Raji (cell line): ENCODE results near the gene DEPP1.

Source experiments
- POLR2A ChIP-seq: IDR thresholded peaks from 2 replicates; pipeline ENCODE4 v1.6.1; 2011; ENCODE audit warnings: low read depth, low read length, control low read depth; ENCODE audit not compliant: insufficient read depth

Gene DEPP1

DNA sequence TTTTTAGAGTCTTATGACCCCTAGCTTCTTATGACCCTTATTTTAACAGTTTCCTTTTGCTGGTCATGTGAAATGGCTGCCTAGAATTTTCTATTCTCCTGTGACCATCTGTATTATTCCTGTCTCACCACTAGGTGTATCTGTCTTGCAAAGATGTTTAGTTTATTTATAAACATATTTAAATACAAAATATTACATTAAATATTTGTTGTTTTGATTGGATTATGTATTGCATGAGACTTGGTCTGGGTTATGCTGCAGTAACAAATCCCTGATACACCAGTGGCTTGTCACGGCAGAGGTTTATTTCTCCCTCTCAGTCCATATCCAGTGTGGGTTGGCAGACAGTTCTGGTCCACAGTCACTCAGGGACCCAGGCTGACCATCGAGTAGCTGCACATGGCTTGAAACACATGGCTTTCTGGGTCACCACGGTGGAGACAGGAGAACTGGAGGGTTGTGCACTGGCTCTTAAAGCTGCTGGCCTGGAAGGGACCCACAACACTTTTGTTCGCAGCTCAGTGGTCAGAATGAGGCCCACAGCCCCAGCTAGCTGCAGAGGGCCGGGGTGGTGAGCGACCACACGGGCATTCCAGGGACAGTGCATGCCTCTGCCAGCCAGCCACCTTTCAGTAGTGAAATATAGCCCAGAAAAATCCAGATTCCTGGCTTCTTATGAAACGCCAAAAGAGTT is 11.6 kb downstream of the DEPP1 start:
- no peak for TF ChIP-seq POLR2A

DNA sequence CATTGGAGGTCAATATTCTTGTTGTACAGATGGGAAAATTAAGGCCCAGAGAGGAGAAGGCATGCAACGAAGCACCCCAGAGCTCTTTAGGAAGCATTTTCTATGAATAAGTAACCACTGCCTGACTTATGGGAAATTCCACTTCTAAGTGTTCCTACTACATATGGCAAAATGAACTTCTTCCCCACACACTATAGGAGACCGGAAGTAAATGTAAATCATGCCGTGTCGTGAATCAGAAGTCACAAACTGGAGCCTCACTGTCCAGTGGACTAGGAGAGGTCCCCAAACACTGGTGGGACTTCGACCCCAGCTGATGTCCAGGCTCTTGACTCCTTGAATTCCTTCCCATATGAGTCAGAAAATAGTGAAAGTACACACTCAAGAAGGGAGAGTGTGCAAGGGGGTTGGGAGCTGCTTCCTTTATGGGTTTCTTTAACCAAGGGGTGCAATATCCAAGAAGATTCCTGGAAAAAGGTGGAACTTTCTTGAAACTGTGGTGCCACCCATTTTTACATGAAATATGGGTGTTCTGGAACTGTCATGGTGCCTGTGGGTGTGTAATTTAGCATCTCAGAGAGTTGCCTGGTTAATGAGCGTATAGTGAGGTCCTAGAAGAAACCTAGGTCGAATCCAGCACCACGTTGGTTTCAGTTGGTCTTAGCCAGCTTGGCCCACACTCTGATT is 12.3 kb downstream of the DEPP1 start:
- no peak for TF ChIP-seq POLR2A

GRCh38 chr10:44965651-44966097 is 12.9 kb downstream of the DEPP1 start:
- no peak for TF ChIP-seq POLR2A

DNA sequence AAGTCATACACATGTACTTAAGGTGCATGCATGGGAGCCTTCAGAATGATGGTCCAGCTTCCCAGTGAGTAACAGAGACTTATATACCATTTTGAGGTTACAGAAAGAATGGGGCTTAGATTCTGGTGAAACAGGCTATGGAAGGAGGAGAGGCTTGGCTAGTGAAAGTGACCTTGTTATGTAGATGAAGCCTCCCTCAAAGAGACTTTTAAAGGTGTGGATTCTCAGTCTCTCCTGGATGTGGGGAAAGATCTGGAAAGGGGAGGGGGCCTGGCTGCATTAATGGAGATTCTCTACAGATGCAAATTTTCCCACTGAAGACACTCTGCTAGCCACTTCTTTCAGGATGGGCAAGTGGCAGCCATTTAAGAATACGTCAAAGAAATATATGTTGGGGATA is 13.5 kb downstream of the DEPP1 start:
- no peak for TF ChIP-seq POLR2A

- no peak for TF ChIP-seq POLR2A
Measured at GRCh38 chr10:44963772-44964633, 14.6 kb downstream of the DEPP1 start.

DNA sequence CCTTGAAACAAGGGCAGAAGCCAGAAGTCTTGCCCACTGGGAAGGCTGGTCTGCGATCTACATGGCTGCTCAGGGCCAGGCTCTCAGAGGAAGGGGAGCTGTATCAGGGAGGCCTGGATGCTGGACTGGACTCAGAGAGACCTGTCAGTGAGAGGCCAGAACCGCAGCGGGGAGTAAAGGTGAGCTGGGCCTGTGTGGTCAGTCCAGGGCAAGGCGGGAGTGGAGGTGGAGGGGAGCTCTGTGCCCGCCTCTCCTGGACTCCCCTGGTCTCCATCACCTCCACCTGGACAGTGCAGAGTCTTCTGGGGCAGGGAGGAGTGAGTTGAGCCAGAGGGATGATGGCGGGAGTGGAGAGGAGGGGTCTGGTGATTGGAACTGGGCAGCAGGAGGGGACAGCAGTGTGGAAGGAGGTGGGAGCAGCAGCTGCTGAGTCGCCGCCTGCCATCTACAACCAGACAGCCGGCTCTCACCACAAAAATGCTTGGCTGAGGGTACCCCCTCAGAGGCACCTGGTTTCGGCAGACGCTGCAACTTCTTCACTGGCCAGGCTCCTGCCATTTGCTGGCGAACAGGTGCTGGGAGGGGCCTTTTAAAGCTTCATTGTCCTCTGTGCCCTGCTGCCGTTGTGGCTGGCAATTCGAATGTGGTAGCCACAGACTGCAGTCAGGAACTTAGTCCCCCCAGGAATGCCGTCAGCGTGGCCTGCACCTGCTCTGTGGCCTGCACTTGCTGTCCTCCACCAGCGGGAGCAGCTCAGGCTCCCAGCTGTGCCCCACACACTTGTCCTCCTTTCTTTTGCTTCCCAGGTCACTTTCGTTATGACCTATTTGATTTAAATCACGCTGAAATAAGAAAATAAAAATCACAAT is 15.5 kb downstream of the DEPP1 start:
- TF ChIP-seq POLR2A = no peak

- TF ChIP-seq POLR2A = no peak
Measured at GRCh38 chr10:44961931-44962750, 16.5 kb downstream of the DEPP1 start.

DNA sequence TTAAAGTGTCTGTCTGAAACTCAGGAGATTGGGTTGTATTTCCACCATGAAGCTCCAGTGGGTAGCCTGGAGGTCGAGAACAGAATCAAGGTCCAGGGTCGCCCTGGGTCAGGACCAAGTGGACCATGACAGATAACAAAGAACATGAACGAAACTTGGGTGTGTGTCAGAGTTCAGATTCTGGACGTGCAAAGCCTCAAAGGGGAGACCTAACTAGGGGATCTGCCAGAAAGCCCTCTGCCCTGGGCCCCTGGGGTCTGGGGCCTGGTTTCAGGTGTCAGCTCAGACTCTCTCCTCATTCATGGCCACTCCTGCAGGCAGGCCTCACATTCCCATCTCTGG is 17.4 kb downstream of the DEPP1 start:
- no peak for TF ChIP-seq POLR2A

DNA sequence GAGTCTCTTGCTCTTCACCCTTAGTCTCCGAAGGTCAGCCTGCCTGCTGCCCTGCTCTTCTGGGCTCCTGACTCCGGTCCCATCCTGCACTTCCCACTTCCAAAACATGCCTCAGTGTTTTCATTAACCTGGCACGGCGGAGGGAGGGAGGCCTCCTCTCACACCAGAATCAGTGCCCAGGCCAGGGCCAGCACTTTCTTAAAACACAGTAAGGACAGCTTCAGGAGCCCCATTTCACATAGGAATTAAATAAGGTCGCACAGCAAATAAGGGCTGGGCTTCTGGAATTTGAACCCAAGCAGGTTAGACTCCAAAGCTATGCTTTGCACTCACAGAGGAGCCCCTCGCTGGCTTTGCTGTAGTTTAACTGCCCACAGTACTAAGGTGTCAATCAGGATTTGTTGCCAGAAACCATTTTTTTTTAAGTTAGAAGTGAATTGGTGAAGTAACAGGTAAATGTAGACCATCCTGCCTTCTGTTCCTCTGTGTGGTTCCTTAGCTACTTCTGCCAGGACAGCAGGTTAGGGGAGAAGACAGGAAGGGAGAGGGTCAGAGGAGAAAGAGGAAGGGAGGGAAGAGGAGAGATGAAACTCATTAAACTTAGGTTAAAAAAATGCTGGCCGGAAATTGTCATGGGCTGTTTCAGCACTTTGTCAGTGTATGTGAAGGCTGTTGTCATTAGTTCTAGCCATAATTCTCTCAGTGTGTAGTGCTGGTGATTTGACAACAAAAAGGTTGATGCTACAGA is 18.0 kb downstream of the DEPP1 start:
- no peak for TF ChIP-seq POLR2A

DNA sequence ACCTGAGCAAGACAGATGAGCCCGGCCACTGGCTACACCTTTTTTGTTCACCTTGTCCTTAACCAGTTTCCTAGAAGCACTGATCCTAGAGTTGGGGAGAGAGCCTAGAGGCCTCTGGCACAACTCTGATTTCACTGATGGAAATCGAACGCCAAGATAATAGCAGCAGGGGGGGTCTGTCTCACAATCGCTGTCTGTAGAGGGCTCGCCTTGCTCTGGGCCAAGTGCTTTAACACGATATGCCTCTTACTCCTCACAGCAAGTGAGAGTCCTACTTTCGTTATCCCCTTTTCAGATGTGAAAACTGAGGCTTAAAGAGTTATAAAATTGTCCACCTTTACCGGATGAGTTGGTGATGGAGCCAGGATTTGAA is 18.5 kb downstream of the DEPP1 start:
- no peak for TF ChIP-seq POLR2A

DNA sequence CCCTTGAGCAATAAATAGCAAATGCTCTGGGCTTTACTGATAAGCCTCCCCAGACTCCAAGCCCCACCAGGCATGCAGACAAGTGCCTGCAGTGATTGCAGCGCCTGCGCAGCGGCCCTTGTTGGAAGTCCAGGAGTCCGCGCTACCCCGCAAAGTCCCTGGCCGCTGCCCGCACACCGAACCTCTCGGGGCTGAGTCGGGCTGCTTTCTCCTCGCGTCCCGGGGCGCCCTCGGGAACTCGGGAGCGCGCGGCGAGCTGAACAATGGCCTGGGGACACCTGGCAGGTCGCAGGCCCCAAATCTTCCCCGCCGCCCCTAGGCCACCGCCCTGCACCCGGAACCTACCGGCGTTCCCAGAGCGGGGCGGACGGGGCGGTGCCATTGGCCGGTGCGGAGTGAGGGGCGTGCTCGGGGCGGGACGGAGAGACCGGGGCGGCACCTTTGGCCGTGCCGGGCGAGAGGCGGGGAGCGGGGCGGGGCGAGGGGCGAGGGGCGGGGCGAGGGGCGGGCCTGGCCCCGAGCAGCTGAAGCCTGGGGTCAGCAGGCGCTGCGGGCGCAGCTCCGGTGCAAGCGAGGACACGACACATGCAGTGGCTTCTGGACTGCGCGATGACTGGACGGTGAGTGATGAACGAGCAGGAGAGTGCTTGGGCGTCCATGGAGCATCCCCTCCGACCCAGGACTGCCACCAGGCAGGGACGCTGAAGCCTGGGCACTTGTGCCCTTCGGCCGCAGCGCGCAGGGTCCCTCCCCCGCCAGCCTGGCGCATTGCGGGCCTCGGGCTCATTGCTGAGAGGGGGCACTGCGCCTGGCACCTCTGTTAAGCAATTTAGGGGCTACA is 19.1 kb downstream of the DEPP1 start, which contains the start of gene RASSF4:
Gene RASSF4 (plus strand): TSS at position 556 of the 841 bp plus-strand sequence. CDS start 10,401 bp downstream, outside the sequence.
- TF ChIP-seq POLR2A = peak; percentile 86

- no peak for TF ChIP-seq POLR2A
Measured at GRCh38 chr10:44958898-44959246, 19.7 kb downstream of the DEPP1 start.
